Measurements from ENCODE around the gene CTBS.

- TF ChIP-seq EZH2 (IDR thresholded peaks at IDR 0.05; ENCODE audit: low read depth, unreplicated experiment) (no peak), CTCF (conservative IDR thresholded peaks at IDR 0.05; ENCODE audit: low read depth in 2 of 2) (no peak), REST (IDR thresholded peaks at IDR 0.05; ENCODE audit: unreplicated experiment) (no peak), POLR2AphosphoS5 (IDR thresholded peaks at IDR 0.05; ENCODE audit: low read depth) (no peak), JUNB (IDR thresholded peaks at IDR 0.05; ENCODE audit: unreplicated experiment) (no peak), EZH2phosphoT487 (IDR thresholded peaks at IDR 0.05; ENCODE audit: unreplicated experiment) (no peak)
These were observed 48.5 kb downstream of the CTBS start for GRCh38 chr1:84525779-84526178.

All from GM23338 (cell line).